GM12892 (cell line): ENCODE results near the gene PCDHGA3.

Experiments
- POLR2A ChIP-seq: IDR thresholded peaks from 2 replicates; pipeline ENCODE4 v1.6.1; 2011; ENCODE audit warnings: low read depth, low read length, control low read depth
- POLR2AphosphoS5 ChIP-seq: IDR thresholded peaks from 2 replicates; pipeline ENCODE4 v1.6.1; 2011; ENCODE audit warnings: low read depth, low read length, control low read depth

DNA sequence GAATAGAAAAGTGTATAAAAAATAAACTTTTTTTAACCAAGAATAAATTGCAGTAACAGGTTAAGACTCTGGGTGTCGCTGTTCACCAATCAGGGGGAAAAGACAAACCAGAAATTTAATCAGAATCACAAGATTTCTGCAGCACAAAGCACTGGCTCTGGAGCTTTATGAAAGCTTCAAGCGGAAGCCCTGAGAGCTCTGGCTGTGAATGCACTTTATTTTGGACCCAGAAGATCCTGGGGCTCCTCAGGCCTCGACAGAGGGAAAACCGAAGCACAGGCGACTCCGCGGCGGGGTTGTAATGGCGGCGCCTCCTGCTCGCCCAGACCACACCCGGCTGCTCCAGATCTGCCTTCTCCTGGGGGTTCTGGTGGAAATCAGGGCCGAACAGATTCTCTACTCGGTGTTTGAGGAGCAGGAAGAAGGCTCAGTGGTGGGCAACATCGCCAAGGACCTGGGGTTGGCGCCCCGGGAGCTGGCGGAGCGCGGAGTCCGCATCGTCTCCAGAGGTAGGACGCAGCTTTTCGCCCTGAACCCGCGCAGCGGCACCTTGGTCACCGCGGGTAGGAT is 11.4 kb downstream of the PCDHGA3 start, which contains the start of gene PCDHGA4:
- no peak for TF ChIP-seq POLR2A
- TF ChIP-seq POLR2AphosphoS5 = no peak
